ENCODE measurements around the gene AHCYL1. TPM values are rescaled to one million over a fixed set of nuclear protein-coding genes. Genes with fewer than 3 reads are reported as not detected.

Gene AHCYL1
- total and polyA plus RNA-seq, 8 donors = 31.0 to 76.3 (median 62.7) TPM

DNA sequence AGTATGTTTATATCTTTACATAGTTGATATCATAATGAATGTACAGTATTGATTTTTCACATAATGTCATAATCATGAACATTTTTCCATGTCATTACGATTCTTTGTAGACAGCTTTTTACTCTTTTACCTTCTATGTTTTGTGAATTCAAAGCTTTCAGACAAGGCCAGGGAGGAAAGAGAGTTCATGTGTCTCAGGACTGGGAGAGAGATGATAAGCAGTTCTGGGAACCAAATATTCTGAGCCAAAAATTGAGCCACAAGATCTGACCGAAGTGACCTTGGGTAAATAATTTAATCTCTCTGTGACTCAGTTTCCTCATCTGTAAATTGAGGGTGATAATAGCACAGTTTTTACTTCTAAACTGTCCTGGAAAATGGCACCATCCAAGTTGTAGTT lies 42.1 kb upstream of the AHCYL1 start:
- intact Hi-C loops (cut with DNase I; ENCODE audit: low total_unique reads) = no loop called here
- Histone ChIP-seq H3K36me3 (no peaks in the 10 kb centered on the region), H3K27me3 (no peaks in the 10 kb centered on the region), H3K4me1 (peaks cover 7 to 13% (median 9%) of the 10 kb centered on the region in 4 donors), H3K4me3 (no peak overlapping the region), H3K9me3 (peaks cover 0 to 15% (median 9%) of the 10 kb centered on the region in 4 donors), H3K27ac (no peak overlapping the region)
- TF ChIP-seq POLR2A (IDR thresholded peaks at IDR 0.05) = no peak
- TF ChIP-seq, protein P1, sequence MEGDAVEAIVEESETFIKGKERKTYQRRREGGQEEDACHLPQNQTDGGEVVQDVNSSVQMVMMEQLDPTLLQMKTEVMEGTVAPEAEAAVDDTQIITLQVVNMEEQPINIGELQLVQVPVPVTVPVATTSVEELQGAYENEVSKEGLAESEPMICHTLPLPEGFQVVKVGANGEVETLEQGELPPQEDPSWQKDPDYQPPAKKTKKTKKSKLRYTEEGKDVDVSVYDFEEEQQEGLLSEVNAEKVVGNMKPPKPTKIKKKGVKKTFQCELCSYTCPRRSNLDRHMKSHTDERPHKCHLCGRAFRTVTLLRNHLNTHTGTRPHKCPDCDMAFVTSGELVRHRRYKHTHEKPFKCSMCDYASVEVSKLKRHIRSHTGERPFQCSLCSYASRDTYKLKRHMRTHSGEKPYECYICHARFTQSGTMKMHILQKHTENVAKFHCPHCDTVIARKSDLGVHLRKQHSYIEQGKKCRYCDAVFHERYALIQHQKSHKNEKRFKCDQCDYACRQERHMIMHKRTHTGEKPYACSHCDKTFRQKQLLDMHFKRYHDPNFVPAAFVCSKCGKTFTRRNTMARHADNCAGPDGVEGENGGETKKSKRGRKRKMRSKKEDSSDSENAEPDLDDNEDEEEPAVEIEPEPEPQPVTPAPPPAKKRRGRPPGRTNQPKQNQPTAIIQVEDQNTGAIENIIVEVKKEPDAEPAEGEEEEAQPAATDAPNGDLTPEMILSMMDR (IDR thresholded peaks at IDR 0.05) = no peak
- no peak for TF ChIP-seq EP300 (IDR thresholded peaks at IDR 0.05)
- no peak for TF ChIP-seq POLR2AphosphoS5 (IDR thresholded peaks at IDR 0.05)
- no peak for DNase-seq
- 53 to 77% (median 68%) methylated on average over 2 of the region's 2 CpGs for WGBS, 5 donors

DNA sequence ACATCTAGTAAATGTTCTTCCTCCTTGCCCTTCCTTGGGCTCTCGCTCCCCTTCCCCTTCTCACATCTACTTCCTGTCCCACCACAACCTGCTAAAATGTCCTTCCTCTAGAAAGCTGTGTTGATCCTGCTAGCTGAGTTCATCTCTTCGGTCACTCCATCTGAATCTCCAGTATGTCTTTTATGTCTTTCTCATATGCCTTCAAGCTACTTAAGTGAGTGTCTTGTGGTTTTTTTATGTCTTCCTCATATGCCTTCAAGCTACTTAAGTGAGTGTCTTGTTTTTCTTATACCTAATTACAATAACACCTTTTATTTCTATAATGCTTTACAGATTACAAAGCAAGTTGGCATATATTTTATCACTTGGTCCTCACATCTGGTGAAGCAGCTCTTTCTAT lies 40.0 kb upstream of the AHCYL1 start:
- WGBS, 5 donors = 82 to 89% (median 87%) methylated on average over 2 of the region's 2 CpGs
- Histone ChIP-seq H3K36me3 (no peaks in the 10 kb centered on the region), H3K27ac (no peak overlapping the region), H3K4me1 (peaks cover 7 to 29% (median 17%) of the 10 kb centered on the region in 4 donors), H3K9me3 (no peaks in the 10 kb centered on the region), H3K27me3 (no peaks in the 10 kb centered on the region), H3K4me3 (no peak overlapping the region)
- no peak for DNase-seq
- intact Hi-C loops (cut with DNase I; ENCODE audit: low total_unique reads) = no loop called here
- TF ChIP-seq POLR2A (IDR thresholded peaks at IDR 0.05) (no peak), POLR2AphosphoS5 (IDR thresholded peaks at IDR 0.05) (no peak), EP300 (IDR thresholded peaks at IDR 0.05) (no peak)
- TF ChIP-seq, protein P1 (IDR thresholded peaks at IDR 0.05) = no peak

GRCh38 chr1:109946511-109946910 lies 38.1 kb upstream of the AHCYL1 start:
- Histone ChIP-seq H3K9me3 (no peaks in the 10 kb centered on the region), H3K4me3 (no peak overlapping the region), H3K36me3 (no peaks in the 10 kb centered on the region), H3K4me1 (peaks cover 7 to 29% (median 17%) of the 10 kb centered on the region in 4 donors), H3K27me3 (no peaks in the 10 kb centered on the region), H3K27ac (peak overlapping the region in 4 of 5 donors; percentile 70 to 88 (median 78))
- no peak for TF ChIP-seq POLR2AphosphoS5 (IDR thresholded peaks at IDR 0.05)
- TF ChIP-seq, protein P1 (IDR thresholded peaks at IDR 0.05) = no peak
- TF ChIP-seq POLR2A (IDR thresholded peaks at IDR 0.05) = no peak
- TF ChIP-seq EP300 (IDR thresholded peaks at IDR 0.05) = no peak
- DNase-seq = no peak
- intact Hi-C loops (cut with DNase I; ENCODE audit: low total_unique reads) = no loop called here
- 82 to 90% (median 86%) methylated on average over 6 of the region's 6 CpGs for WGBS, 5 donors

DNA sequence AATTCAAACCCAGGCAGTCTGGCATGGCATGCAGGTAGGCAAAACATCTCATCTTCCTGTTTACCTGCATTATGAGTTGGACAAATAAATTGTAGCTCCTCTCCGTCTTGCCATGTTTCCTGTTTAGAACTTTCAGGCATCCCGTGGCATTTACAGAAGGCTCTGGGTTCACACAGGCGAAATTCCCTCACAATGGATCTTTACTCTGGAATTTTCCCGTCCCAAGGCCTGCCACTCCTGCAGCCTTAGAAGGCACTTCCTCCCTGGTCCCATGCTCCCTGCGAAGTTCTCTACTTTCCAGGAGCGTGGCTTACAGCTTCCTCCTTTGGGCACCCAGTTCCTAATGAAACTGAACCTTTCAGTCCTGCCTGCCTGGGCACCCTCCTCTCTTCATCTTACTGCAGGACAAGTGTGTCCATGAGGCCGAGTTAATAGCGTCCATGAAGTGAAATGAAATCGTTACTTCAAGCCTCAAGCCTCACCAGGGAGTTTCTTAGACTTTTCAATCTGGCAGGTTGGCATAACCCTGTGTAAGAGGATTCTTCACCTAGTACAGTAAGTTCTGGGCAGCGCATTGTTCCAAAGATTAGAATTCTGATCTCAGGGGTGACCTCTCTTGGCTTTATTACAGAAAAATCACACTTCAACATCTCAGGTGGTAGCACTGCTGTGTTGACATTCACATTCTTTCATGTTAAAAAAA lies 36.8 kb upstream of the AHCYL1 start:
- WGBS, 5 donors = 19 to 49% (median 38%) methylated on average over 10 of the region's 10 CpGs
- Histone ChIP-seq H3K4me3 (no peak overlapping the region), H3K27ac (peak overlapping the region; percentile 60 to 88 (median 73)), H3K27me3 (no peaks in the 10 kb centered on the region), H3K9me3 (no peaks in the 10 kb centered on the region), H3K4me1 (peaks cover 7 to 29% (median 17%) of the 10 kb centered on the region in 4 donors), H3K36me3 (no peaks in the 10 kb centered on the region)
- TF ChIP-seq POLR2A (IDR thresholded peaks at IDR 0.05) (no peak), EP300 (IDR thresholded peaks at IDR 0.05) (no peak), POLR2AphosphoS5 (IDR thresholded peaks at IDR 0.05) (peak in 2 of 3 donors; percentile 53 to 55)
- TF ChIP-seq, protein P1 (IDR thresholded peaks at IDR 0.05) = no peak
- intact Hi-C loops (cut with DNase I; ENCODE audit: low total_unique reads) = no loop called here
- peak in 1 of 2 donors; percentile 15 for DNase-seq

Data from stomach (tissue), 9 donors.